NCI-H774 (cell line): Measurements from ENCODE around the gene HOXA5.

ENCODE experiments used
- DNase-seq: peaks from one replicate; lab custom pipeline; 2025; lab: John Stamatoyannopoulos, UW

Gene HOXA5

DNA sequence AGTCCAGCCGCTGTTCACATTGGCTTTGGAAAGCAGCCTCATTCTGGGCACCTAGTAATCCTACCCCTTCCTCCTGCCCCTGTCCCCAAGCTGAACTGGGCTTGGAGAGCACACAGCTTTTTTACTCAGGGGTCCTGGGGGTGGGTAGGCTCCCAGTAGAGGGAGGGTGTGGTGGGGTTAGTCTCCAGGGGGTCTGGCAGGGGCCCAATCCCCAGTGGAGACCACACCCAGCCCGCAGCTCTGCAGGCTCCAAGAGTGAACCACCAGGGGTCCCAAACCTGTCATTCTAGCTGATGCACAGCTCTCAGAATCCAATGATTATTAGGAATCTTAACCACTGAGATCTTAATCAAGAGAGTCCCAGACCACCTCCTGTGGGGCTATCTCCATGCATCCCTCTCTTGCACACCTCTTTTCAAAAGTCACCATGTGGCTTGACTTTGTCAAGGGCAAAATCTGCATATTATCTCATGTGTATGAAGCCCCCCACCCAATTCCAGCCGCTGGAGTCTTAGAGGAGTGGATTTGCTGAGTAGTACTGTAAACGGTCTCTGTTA, 38.9 kb upstream of the HOXA5 start:
- no peak for DNase-seq

DNA sequence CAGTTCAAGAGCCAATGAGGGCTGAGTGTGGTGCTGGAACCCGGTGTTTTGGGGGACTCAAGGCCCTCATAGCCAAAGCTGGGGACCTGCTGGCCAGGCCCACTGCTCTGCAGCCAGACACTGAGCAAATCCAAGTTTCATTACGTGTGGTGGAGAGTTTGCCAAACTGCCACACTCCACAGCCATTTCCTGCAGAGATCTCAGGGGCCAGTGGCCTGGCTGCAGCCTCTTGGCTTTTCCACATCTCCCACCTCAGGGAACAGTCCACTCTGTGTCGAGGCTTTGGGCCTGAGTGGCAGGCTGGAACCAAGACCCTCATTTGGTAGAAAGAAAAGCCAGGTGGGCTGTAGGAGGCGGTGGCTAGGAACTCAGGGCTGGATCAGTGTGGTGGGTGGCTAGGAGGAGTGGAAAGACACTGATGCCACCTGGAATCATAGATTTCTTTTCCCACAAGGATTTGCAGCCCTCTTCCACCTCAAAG, 38.4 kb upstream of the HOXA5 start:
- DNase-seq: no peak

DNA sequence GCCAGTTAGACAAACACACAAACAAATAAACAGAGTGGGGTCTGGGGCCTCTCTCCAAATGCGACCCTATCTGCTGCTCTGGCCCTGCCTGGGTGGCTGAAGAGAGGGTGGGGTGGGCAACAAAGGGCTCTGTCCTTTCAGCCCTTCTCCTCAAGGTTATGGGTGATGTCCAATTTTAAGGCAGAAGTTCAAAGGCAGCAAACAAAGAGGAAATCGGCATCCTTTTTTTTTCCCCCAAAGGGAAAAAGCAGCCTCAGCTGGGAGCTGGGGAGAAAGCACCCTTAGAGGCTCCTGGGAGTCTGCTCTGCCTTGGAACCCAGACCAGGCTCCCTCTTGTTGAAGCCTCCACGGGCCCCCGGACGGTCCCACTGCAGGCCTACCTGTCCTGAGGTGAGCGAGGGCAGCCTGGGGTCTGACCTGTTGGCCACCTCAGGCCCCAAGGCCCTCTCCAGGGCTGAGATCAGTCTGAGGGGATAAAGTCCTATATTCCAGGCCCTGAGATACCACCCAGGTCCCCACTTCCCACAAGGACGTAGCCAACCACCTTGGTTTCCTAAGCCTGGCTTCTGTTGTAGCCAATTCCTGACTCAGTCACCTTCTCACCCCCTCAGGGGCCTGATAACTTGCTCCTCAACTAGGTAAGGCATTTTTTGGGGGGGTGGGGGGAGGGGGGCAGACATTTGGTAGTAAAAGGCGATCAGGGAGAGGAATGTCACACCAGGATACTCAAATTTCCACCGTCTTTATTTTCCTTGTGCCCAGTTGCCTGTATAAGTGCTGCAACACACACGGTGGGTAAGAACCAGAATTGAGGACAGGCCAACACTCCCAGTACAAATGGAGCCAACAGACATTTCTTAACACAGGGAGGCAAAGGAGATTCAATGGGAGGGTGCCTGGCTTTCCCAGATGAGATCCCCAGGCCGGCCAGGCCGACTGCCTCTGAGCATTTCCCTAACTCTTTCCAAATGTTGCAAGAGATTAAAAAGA, 37.2 kb upstream of the HOXA5 start:
- DNase-seq: no peak

DNA sequence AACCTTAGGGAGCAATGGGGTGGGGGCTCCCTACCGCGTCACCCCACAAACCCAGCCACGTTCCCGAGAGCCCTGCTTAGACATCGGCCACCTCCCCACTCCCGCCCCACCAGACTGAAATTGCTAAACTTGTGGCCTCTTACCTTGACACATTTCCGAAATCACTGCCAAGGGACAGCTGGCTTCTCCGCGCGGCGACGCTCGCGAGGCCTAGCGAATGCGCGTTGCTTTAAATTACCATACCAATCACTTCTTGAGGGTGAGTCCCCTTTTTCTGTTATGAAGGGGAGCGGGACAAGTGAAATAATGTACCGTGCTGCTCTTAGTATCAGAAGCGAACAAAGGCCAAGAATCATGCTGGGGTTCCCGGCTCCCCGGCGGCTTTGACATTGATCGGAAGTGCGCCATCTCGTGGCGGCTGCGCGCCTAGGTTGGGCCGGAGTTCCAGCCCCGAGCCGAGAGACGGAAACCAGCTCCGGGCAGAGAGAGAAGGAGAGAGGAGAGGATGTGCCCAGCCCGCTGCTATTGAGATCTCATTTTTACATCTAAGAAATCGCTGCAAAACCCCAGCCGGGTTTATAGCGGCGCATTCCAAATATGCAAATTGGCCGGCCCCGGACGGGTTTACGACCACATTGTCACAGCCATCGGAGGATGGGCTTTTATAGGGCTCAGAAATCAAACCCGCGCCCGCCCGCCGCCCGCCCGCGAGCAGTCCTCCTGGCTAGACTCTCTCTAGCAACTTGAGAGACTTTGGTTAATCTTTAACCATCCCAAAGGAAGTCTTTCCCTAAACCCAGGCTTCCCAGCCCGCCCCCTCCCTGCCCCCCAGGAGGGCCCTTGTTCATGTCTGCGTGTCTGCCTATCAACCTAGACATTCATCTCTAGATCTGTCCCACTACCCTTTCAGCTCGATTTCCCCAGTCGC, 36.3 kb upstream of the HOXA5 start:
- DNase-seq: no peak

DNA sequence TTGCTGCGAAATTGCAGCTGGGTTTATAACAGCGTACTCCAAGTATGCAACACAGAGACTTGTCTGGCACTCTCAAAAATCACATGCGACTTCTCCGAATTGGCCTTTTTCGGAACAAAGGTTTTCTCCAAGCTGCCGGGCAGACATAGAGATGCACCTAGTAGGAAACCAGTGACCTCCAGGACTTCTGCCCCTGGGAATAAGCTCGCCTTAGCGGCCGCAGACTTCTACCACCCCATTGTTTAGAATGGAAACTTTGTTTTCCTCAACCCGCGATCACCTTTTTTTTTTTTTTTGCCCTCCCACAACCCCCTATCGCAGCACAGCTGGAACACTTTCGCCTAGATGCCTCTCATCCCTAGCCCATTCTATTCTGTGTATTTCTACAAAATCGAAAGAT, 35.5 kb upstream of the HOXA5 start:
- no peak for DNase-seq

DNA sequence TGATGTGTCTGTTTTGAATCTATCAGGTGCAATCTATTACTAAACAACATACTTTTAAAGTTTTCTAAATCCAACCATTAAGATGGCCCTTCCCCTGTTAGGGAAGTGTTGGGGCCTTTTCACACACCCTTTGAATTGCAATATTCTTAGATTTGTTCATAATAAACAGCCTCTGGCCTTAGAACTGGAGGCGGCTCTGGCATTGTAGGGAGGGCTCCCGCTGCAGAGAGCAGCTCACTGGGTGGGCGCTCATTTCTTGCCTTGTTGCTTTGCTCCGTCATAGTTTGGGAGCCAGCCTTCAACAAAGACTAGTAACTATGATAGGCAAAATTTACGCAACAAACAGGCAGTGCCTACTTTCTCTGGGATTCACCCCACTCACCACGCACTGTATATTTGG, 34.9 kb upstream of the HOXA5 start:
- DNase-seq: no peak

DNA sequence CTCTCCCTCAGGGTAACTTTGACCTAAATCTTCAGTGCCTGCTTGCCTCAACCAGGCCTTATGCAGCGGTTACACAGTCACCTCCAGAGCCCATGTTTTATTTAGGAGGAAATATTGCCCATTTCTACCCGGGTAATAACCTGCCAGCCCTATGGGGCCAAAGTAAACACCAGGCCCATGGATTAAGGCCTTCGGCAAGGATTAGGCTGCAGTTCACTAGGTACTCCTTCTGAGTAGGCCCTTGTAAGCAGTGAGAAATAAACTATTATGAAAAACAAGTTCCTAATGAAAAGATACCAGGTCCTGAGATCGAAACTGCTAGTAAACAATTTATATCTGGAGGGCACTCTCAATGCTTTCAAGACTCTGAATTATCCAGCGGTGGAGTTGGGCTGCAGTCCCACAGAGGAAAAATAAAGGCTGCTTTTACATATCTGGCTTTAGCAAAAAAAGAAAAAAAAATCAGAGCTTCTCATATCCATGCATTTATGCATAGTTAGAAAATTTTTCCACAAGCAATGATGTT, 34.4 kb upstream of the HOXA5 start:
- DNase-seq: no peak

DNA sequence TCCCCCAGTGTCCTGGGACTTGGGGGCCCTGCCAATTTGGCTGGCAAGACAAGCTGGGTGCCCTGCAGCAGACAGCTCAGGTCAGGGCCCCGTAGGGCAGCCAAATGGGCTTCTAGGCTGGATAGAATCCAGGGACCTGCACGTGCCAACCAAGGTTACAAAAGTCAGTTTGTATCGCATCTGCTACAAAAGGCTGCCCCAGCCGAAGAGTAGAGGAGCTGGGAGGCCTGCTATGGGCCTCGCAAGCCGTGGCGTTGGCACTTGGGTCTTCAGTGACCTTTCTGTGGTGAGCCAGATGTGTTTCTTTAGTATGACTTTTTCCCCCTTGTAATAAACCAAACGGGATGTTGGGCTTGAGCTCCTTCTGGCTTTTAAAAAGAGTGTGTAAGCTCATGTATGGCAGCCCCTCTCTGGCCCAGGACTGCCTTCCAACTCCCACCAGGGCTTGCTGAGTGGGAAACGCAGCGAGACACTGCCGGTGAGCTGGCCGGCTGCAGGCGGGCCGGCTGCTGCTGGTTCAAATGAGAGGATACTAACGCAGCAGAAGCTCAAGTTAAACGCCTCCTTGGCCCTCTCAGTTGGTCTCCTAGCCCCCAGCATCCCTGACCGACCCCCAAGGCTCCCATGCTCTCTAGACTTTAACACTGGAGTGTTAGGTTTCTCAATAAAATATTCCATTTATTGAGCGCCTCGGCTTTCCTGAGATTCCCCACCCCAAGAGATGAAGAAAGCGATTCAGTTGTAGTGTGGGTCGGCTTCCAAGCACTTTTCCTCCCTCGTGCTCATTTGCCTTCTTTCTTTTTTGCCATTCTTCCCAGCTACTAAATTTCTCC, 33.7 kb upstream of the HOXA5 start:
- DNase-seq: no peak

DNA sequence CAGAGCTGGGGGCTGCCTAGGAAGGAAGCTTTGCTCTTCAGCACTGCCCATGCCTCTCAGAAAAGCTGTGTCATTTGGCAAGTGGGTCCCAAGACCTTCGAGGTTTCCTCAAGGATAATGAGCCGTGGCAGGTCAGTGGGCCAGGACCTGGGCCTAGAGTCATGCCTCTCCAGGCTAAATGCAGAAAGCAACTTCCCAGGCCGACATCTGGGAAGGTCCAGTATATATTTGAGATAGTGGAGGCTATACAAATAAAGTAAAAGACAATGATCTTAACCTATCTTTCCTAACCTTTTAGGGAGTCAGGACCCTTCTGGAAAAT, 33.0 kb upstream of the HOXA5 start:
- no peak for DNase-seq

DNA sequence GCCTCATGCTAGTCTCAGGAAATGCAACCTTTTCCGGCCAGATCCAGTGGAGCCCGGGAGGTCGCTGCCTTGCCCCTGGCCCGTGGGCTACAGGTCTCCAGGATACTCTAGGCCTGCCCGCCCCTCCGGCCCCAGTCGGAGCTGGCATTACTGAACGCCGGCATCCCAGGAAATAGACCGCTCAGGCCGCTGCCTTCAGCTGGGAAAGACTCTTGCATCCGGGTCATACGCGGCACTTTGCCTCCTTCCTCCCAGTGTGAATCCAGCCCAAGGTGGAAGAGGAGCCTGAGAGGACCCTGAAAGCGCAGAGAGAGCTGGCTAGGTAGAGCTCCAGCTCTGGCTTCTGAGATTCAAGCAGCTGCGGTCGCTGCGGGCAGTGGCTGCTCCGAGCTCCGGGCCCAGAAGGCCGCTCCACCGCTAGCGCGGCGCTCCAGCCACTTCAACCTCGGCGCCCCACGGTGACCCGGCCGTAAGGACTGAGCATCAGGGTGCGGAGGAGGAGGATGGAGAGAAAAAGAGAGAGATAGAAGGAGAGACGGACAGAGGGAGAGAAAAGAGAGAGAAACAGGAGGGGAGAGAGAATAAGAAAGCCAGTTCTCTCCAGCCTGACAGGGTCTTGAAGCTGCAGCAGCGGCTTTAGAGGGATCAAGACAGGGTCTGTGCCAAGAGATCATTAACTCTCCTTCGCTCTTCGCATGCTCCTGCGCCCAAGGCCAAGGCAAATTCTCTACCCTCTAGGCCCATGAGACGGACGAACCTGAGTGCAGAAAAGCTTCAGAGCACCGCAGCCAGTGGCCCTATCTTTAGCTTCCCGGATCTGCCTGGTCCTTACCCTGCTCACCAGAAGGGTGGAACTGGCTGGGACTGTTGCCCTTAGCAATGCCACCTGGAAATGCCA, 32.4 kb upstream of the HOXA5 start:
- no peak for DNase-seq

GRCh38 chr7:27174874-27175625, 31.6 kb upstream of the HOXA5 start:
- DNase-seq: no peak

DNA sequence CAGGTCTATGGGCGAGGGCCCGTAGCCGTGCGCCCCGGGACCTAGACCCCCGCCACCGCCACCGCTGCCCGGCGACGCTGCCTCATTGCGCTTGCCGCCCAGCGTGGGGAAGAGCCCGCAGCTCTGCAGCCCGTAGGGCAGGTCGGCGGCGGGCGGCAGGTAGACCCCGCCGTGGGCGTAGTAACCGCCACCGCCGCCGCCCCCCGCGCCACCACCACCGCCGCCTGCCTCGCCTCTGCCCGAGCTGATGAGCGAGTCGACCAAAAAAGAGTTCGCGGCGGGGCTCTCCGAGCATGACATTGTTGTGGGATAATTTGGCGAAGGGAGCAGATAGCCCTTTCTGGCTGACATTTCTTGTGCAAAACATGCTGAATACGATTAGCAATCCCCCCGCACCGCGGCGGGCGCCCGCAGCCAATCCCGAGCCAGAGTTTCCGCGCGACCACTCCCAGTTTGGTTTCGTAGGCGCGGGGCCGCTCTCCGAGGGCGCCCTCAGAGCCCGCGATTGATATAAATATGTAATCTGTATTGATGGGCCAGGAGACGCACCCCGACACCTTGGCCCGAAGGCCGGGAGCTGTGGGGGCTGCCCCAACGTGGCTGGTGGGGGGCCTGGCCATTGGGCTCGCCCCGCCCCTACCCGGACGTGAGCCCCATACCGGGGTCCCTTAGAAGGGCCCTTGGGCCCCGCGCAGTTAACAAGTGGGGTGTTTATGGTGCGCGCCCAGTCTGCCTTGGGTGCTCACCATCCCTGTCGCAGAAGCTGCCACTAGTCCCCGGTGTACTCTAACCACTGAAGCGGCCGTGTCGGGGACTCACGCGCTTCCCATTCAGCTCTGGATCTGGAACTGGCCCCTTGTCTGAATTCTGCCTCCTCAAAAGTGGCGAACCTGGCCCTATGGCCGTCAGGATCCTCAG, 30.7 kb upstream of the HOXA5 start, which contains the start of gene HOXA10:
HOXA10 (minus strand) TSS at position 365 of the 918 bp plus-strand sequence; CDS start at position 351, 14 bp downstream.
- no peak for DNase-seq

DNA sequence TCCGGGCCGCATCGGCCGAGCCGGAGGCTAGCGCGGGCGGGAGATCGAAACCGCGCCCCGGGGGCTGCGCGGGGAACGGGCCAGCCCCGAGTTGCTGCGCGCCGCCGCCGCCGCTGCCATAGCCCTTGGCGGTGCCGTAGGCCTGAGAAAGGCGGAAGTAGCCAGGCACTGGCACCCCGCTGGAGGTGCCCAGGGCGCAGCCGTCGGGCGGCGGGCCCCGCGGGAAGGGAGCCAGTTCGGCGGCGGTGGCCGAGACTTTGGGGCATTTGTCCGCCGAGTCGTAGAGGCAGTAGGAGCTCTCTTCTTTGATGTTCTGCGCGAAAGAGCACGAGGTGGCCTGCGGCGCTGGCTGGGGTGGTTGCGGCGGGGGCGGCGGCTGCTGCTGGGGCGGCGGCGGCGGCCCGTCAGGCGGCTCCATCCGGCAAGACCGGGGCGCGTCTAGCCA, 30.1 kb upstream of the HOXA5 start:
- DNase-seq: no peak

- DNase-seq: peak; percentile 11
These were observed 29.5 kb upstream of the HOXA5 start for GRCh38 chr7:27172823-27173510.

- DNase-seq: no peak
These were observed 28.9 kb upstream of the HOXA5 start for GRCh38 chr7:27172315-27172774.

DNA sequence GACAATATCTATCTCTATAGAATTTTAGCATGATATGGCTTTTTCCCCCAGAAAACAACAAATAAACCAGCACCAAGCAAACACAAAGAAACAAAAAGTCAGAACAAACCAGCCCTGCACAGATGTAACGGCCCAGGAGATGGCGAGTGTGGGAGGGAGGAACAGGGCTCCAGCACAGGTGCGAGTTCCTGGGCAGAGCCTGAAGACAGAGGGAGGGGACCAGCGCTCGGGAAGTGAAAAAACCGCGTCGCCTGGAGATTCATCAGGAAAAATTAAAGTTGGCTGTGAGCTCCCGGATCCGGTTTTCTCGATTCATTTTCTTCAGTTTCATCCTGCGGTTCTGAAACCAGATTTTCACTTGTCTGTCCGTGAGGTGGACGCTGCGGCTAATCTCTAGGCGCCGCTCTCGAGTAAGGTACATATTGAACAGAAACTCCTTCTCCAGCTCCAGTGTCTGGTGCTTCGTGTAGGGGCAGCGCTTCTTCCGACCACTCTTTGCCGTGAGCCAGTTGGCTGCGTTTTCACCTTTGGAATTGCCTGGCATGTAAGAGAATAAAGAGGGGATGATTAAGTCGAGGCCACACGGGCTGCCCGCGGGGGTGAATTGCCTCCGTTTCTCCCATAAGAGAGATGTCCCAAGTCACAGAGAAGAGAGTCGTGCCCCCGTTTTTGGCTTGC, 28.3 kb upstream of the HOXA5 start:
- DNase-seq: no peak

DNA sequence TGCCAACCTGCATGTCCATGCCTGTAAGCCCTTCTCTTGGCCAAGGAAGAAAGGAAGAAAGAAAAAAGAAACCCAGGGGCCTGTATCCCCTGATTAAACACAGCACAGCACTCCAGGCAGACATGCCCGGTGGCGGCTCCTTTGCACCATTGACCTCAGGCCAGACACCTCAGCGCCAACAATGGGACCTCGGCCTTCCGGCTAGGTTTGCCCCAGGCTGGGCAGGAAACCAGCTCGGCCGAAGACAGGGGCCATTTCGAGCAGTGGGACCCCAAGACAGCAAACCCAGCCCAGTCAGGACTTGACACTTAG, 27.8 kb upstream of the HOXA5 start:
- no peak for DNase-seq
